PFSK-1 (cell line): Measurements from ENCODE around the gene WAC.

ENCODE experiments used
- FOXP2 ChIP-seq: optimal IDR thresholded peaks from 2 replicates; pipeline ENCODE3; 2011; ENCODE audit warnings: borderline replicate concordance, control low read depth, inconsistent platforms; ENCODE audit not compliant: insufficient read depth; ENCODE audit errors: extremely low read length, extremely low read depth
- POLR2AphosphoS5 ChIP-seq: IDR thresholded peaks from 2 replicates; pipeline ENCODE4 v1.6.1; 2012; ENCODE audit warnings: low read depth, mild to moderate bottlenecking, control low read depth, low read length, moderate library complexity
- SIN3A ChIP-seq: IDR thresholded peaks from 2 replicates; pipeline ENCODE4 v1.6.1; 2012; ENCODE audit warnings: mild to moderate bottlenecking, low read length, moderate library complexity, borderline replicate concordance; ENCODE audit not compliant: insufficient read depth
- TAF1 ChIP-seq: IDR thresholded peaks from 2 replicates; pipeline ENCODE4 v1.6.1; 2012; ENCODE audit warnings: low read length, control low read depth, borderline replicate concordance; ENCODE audit not compliant: insufficient read depth
- TF ChIP-seq, protein P1 (sequence below), 2 experiments: IDR thresholded peaks; 2 replicates each; pipeline versions ENCODE4 v1.6.1 to v1.8.0; 2011 to 2012; ENCODE audit warnings: low read depth in 2 of 2, low read length in 2 of 2, control low read depth in 1 of 2, inconsistent platforms in 1 of 2, mild to moderate bottlenecking in 1 of 2, moderate library complexity in 1 of 2; ENCODE audit not compliant: insufficient read depth in 1 of 2

WAC gene

DNA sequence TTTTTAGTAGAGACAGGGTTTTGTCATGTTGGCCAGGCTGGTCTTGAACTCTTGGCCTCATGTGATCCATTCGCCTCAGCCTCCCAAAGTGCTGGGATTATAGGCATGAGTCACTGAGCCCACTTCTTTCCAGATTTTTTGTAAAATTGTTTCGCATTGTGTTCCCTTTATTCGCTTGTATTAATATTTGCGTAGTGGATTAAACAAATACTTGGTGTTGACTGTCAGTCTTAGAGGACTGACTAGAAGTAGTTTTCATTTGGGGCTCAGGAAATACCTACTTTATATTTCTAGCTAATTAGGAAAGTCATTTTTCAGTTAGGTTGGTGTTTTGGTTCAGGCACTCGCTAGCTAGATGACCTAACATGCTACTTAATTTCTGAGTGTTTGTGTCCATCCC lies 11.1 kb downstream of the WAC start:
- TF ChIP-seq POLR2AphosphoS5 (no peak), FOXP2 (no peak), TAF1 (no peak), SIN3A (no peak)
- TF ChIP-seq, protein P1, sequence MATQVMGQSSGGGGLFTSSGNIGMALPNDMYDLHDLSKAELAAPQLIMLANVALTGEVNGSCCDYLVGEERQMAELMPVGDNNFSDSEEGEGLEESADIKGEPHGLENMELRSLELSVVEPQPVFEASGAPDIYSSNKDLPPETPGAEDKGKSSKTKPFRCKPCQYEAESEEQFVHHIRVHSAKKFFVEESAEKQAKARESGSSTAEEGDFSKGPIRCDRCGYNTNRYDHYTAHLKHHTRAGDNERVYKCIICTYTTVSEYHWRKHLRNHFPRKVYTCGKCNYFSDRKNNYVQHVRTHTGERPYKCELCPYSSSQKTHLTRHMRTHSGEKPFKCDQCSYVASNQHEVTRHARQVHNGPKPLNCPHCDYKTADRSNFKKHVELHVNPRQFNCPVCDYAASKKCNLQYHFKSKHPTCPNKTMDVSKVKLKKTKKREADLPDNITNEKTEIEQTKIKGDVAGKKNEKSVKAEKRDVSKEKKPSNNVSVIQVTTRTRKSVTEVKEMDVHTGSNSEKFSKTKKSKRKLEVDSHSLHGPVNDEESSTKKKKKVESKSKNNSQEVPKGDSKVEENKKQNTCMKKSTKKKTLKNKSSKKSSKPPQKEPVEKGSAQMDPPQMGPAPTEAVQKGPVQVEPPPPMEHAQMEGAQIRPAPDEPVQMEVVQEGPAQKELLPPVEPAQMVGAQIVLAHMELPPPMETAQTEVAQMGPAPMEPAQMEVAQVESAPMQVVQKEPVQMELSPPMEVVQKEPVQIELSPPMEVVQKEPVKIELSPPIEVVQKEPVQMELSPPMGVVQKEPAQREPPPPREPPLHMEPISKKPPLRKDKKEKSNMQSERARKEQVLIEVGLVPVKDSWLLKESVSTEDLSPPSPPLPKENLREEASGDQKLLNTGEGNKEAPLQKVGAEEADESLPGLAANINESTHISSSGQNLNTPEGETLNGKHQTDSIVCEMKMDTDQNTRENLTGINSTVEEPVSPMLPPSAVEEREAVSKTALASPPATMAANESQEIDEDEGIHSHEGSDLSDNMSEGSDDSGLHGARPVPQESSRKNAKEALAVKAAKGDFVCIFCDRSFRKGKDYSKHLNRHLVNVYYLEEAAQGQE (IDR thresholded peaks at IDR 0.05; ENCODE audit: insufficient read depth in 1 of 2, low read depth in 2 of 2, low read length in 2 of 2) = no peak

DNA sequence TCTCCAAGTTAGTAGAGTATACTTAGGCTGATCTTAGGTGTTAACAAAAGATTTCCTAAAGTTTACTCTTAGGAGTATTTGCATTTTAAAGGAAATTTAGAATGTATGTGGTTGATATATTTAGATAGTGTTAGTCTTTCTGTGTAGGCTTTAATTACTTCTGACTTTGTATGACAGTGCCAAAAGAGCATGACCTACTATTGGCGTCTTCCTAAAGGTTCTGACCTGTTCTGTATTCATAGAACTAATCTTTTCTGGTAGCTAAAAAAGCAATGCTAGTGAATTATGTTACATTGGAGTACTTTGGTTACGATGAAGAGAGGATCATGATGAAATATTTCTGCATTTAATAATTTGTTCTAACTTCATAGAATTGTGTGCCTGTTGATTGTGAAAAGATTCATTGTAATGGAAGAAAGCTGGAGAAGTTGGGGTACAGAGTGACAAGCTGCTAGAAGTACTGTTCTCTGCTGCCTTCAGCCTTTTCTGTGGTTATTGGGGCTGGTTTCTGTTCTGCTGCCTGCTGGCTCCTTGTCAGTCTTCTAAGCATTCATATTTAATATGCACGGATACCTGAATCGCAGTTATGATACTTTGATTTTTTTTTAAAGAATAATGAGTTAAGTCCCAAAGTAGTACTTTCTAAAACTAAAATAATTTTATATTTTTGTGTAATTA lies 13.2 kb downstream of the WAC start:
- TF ChIP-seq TAF1 = no peak
- no peak for TF ChIP-seq SIN3A
- no peak for TF ChIP-seq FOXP2
- TF ChIP-seq, protein P1 (IDR thresholded peaks at IDR 0.05; ENCODE audit: insufficient read depth in 1 of 2, low read depth in 2 of 2, low read length in 2 of 2) = no peak

DNA sequence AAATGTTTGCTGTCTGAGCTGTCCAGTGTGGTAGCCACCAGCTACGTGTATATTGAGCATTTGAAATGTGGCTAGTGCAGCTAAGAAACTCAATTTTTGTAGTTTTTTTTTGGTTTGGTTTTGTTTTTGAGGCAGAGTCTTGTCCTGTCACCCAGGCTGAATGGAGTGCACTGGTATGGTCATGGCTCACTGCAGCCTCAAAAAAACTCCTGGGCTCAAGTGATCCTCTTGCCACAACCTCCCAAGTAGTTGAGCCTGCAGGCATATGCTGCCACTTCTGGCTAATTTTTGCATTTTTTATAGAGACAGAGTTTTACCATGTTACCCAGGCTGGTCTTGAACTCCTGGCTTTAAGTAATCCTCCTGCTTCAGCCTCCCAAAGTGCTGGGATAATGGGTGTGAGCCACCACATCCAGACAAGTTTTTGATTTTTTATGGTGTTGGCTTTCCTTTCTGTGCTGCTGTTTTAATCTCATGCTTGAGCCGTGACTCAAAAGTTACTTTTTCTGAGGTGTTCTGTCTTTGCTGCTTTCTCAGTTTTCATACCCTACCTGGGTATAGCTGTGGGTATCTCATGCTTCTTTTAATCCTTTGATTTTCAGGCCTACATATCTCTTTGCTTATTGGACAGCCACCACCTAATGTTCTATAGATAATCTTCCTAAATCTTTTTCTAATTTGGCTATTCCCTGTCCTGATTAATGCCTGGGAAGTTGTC lies 16.0 kb downstream of the WAC start:
- TF ChIP-seq SIN3A (no peak), POLR2AphosphoS5 (no peak), FOXP2 (no peak), TAF1 (no peak)
- TF ChIP-seq, protein P1 (IDR thresholded peaks at IDR 0.05; ENCODE audit: insufficient read depth in 1 of 2, low read depth in 2 of 2, low read length in 2 of 2) = no peak

DNA sequence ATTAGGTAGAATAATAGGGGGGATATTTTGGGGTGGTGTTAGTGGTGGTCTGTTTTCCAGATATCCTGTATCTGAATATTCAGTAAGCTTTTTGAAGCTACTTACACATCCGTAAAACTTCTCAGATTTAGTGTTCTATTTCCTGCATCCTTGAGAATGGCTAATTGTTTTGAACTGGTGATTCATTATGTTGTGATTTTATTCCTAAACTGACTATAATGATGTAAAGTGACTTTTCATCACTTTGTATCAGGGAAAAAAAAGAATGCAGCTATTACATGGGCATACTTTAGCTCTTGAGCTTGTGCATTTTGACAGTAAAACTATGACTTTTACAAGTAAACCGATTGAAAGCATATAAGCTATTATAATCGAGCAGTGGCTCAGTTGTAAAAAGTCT lies 18.2 kb downstream of the WAC start:
- no peak for TF ChIP-seq FOXP2
- no peak for TF ChIP-seq POLR2AphosphoS5
- TF ChIP-seq TAF1 = no peak
- no peak for TF ChIP-seq SIN3A
- TF ChIP-seq, protein P1 (IDR thresholded peaks at IDR 0.05; ENCODE audit: insufficient read depth in 1 of 2, low read depth in 2 of 2, low read length in 2 of 2) = no peak

DNA sequence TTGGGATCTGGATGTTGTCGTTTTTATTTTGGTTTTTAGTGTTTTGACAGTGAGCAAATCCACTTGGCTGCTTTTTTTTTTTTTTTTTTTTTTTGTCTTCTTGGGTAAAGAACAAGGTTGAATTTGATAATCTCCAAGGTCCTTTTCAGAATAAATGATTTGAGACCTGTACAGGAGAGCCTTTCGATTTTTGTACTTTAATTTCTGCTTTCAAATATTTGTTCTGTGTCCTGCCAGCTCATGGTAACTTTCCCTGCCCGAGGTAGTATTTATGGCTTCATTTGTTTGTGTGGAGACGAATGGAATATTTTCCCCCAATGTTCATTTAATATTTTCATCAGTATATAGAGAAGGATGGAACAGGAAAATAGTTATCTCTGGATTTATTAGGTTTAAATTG lies 19.9 kb downstream of the WAC start:
- TF ChIP-seq, protein P1 (IDR thresholded peaks at IDR 0.05; ENCODE audit: insufficient read depth in 1 of 2, low read depth in 2 of 2, low read length in 2 of 2) = no peak
- TF ChIP-seq SIN3A (no peak), TAF1 (no peak), POLR2AphosphoS5 (no peak), FOXP2 (no peak)
